ENCODE data around the gene NSG1. TPM values are rescaled to one million over a fixed set of nuclear protein-coding genes. Genes with fewer than 3 reads are reported as not detected.

NSG1 gene
- total and polyA plus RNA-seq, 2 experiments from 2014 or later: 30.2 to 70.1 TPM

GRCh38 chr4:4406455-4407298 lies 19.8 kb downstream of the NSG1 start:
- Histone ChIP-seq H3K9me2 (replicated peaks; ENCODE audit: insufficient read depth) (no peaks in the 10 kb centered on the region), H3K9me3 (ENCODE audit: low read depth) (no peaks in the 10 kb centered on the region), H3K4me3 (no peak overlapping the region), H3K79me2 (no peaks in the 10 kb centered on the region), H3K4me2 (no peak overlapping the region), H2AFZ (no peak overlapping the region), H3K4me1 (ENCODE audit: insufficient read depth) (no peaks in the 10 kb centered on the region), H3K36me3 (replicated peaks; ENCODE audit: insufficient read depth, low read depth) (no peaks in the 10 kb centered on the region), H4K20me1 (ENCODE audit: insufficient read depth, poor library complexity, severe bottlenecking) (no peaks in the 10 kb centered on the region), H3K27me3 (no peaks in the 10 kb centered on the region), H3K27ac (no peak overlapping the region)
- DNase-seq (ENCODE audit: low spot score): no peak
- WGBS (ENCODE audit: low lambda C conversion rate, missing lambda C conversion rate): 83% methylated on average over 28 of the region's 28 CpGs
- TF ChIP-seq EZH2 (IDR thresholded peaks at IDR 0.05; ENCODE audit: borderline replicate concordance): no peak
- no peak for TF ChIP-seq EZH2phosphoT487 (IDR thresholded peaks at IDR 0.05; ENCODE audit: low read depth, severe bottlenecking, unreplicated experiment)
- TF ChIP-seq CTCF (IDR thresholded peaks at IDR 0.05; ENCODE audit: poor library complexity): no peak

- no peak for DNase-seq (ENCODE audit: low spot score)
- Histone ChIP-seq H3K27me3 (no peaks in the 10 kb centered on the region), H2AFZ (no peak overlapping the region), H3K79me2 (no peaks in the 10 kb centered on the region), H3K4me2 (no peak overlapping the region), H3K27ac (no peak overlapping the region), H3K9me3 (ENCODE audit: low read depth) (no peaks in the 10 kb centered on the region), H3K9me2 (replicated peaks; ENCODE audit: insufficient read depth) (no peaks in the 10 kb centered on the region), H3K36me3 (replicated peaks; ENCODE audit: insufficient read depth, low read depth) (no peaks in the 10 kb centered on the region), H4K20me1 (ENCODE audit: insufficient read depth, poor library complexity, severe bottlenecking) (no peaks in the 10 kb centered on the region), H3K4me3 (no peak overlapping the region), H3K4me1 (ENCODE audit: insufficient read depth) (no peaks in the 10 kb centered on the region)
- TF ChIP-seq EZH2phosphoT487 (IDR thresholded peaks at IDR 0.05; ENCODE audit: low read depth, severe bottlenecking, unreplicated experiment) (no peak), CTCF (IDR thresholded peaks at IDR 0.05; ENCODE audit: poor library complexity) (no peak), EZH2 (IDR thresholded peaks at IDR 0.05; ENCODE audit: borderline replicate concordance) (no peak)
- 92% methylated on average over 19 of the region's 19 CpGs for WGBS (ENCODE audit: low lambda C conversion rate, missing lambda C conversion rate)
These were observed 20.6 kb downstream of the NSG1 start for GRCh38 chr4:4407299-4408131.

- Histone ChIP-seq H3K79me2 (no peaks in the 10 kb centered on the region), H3K4me2 (no peak overlapping the region), H3K27me3 (no peaks in the 10 kb centered on the region), H3K4me3 (no peak overlapping the region), H3K4me1 (ENCODE audit: insufficient read depth) (no peaks in the 10 kb centered on the region), H3K36me3 (replicated peaks; ENCODE audit: insufficient read depth, low read depth) (no peaks in the 10 kb centered on the region), H3K9me2 (replicated peaks; ENCODE audit: insufficient read depth) (no peaks in the 10 kb centered on the region), H4K20me1 (ENCODE audit: insufficient read depth, poor library complexity, severe bottlenecking) (no peaks in the 10 kb centered on the region), H3K9me3 (ENCODE audit: low read depth) (no peaks in the 10 kb centered on the region), H2AFZ (no peak overlapping the region), H3K27ac (no peak overlapping the region)
- WGBS (ENCODE audit: low lambda C conversion rate, missing lambda C conversion rate): 86% methylated on average over 13 of the region's 13 CpGs
- DNase-seq (ENCODE audit: low spot score): no peak
- TF ChIP-seq EZH2 (IDR thresholded peaks at IDR 0.05; ENCODE audit: borderline replicate concordance) (no peak), CTCF (IDR thresholded peaks at IDR 0.05; ENCODE audit: poor library complexity) (no peak), EZH2phosphoT487 (IDR thresholded peaks at IDR 0.05; ENCODE audit: low read depth, severe bottlenecking, unreplicated experiment) (no peak)
These were observed 21.2 kb downstream of the NSG1 start for GRCh38 chr4:4408132-4408523.
